Measurements from ENCODE around the gene RIMS3.
A peak's percentile ranks its signal among the peaks of the same experiment; 100 is the strongest.
"Not testable (repeated sequence)": the region's sequence is repeated elsewhere in the genome, so short reads cannot be mapped to it uniquely, and the experiment has no call there.

Gene RIMS3

GRCh38 chr1:40665335-40666171 is at the start of gene RIMS3:
Gene RIMS3, minus strand, starts transcription at chr1:40665682. Its CDS starts 23,757 bp downstream, at chr1:40641925.
- peak; percentile 69 to 76 for DNase-seq (ENCODE audit: low read depth in 1 of 2, low spot score in 1 of 2)

DNA sequence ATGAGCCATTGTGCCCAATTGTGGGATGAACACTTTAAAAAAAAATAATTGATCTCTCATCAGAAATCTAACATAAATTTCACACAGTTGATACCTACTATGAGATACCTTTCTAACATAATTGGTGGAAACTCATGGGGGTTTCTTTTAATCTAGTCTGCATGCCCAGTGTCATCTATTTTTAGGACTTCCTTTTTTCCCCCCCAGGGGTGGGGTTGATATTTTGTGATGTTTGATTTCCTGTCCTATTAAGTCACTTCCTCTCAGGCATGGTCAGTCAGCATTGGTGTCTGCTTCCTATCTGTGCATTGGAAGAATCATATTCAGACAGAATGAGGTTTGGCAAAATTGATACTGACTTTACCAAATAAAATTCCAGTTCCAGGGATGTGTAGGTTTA is 47.5 kb upstream of the RIMS3 start:
- no peak for DNase-seq (ENCODE audit: low read depth in 1 of 2, low spot score in 1 of 2)

DNA sequence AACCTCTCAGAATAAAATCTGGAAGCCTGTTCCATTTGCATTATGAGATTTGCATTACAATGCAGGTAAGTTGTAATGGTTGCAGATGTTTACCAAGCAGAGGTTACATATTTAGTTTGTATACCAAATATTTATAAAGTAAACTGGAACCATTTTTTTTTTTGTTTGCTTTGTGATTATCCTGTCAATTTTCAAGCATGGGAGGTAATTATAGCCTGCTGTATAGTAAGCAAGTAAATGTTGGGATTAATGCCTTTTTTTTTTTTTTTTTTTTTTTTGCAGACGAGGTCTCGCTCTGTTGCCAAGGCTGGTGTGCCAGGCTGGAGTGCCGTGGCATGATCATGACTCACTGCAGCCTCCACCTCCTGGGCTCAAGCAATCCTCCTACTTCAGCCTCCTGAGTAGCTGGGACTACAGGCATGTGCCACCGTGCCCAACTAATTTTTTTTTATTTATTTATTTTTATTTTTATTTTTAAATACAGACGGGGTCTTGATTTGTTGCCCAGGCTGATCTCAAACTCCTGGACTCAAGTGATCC is 47.0 kb upstream of the RIMS3 start:
- no peak for DNase-seq (ENCODE audit: low read depth in 1 of 2, low spot score in 1 of 2)

- no peak for DNase-seq (ENCODE audit: low read depth in 1 of 2, low spot score in 1 of 2)
These were observed 46.3 kb upstream of the RIMS3 start for GRCh38 chr1:40711465-40712404.

- DNase-seq (ENCODE audit: low read depth in 1 of 2, low spot score in 1 of 2), result no peak
These were observed 45.3 kb upstream of the RIMS3 start for GRCh38 chr1:40710581-40711315.

- DNase-seq (ENCODE audit: low read depth in 1 of 2, low spot score in 1 of 2), result no peak
These were observed 44.4 kb upstream of the RIMS3 start for GRCh38 chr1:40709802-40710278.

- DNase-seq (ENCODE audit: low read depth in 1 of 2, low spot score in 1 of 2), result peak; percentile 23 to 52
These were observed 43.8 kb upstream of the RIMS3 start for GRCh38 chr1:40709100-40709801.

DNA sequence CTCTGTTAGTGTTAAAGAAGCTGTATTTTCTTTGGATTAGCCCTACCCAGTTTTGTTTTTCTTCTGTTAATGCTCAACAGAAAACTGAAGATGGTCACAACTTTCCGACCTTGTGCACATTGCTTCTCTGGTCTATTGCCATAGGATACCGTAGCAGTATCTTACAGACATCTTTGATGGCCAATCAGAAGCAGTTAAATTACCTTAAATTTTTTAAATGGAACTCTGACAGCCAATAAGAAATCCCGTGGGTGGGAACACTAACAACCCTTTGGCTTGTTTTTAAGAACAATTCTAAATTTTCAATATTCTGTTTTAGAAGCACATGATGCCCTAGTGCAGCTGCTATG is 43.2 kb upstream of the RIMS3 start:
- no peak for DNase-seq (ENCODE audit: low read depth in 1 of 2, low spot score in 1 of 2)

DNA sequence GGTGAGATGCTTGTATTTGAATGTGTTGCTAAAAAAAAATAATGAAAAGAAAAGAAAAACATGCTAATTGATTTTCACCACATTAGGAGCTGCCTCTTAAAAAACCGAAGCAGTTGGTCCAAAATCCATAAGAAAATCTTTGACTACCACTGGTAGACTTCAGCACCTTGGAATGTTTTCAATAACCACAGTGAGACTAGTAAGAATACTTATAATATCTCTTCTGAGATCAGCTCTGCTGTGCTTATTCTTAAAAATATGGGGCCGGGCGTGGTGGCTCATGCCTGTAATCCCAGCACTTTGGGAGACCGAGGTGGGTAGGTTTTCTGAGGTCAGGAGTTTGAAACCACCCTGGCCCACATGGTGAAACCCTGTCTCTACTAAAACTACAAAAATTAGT is 41.1 kb upstream of the RIMS3 start:
- no peak for DNase-seq (ENCODE audit: low read depth in 1 of 2, low spot score in 1 of 2)

GRCh38 chr1:40704817-40705733 is 39.6 kb upstream of the RIMS3 start:
- no peak for DNase-seq (ENCODE audit: low read depth in 1 of 2, low spot score in 1 of 2)

DNA sequence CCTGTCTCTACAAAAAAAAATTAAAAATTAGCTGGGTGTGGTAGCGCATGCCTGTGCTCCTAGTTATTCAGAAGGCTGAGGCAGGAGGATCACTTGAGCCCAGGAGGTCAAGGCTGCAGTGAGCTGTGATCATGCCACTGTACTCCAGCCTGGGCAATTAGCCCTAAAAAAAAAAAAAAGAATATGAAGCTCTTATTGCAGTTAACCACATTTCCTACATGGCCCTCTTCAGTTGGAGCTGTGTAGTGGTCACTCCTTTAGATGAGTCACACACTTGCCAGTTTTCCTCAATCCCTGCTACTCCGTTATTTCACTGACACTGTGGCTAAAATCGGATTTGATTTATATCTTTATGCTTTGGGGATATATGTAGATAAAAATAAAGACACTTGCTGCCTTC is 37.8 kb upstream of the RIMS3 start:
- no peak for DNase-seq (ENCODE audit: low read depth in 1 of 2, low spot score in 1 of 2)

GRCh38 chr1:40702810-40703209 is 37.3 kb upstream of the RIMS3 start:
- DNase-seq (ENCODE audit: low read depth in 1 of 2, low spot score in 1 of 2), result not testable (repeated sequence)

DNA sequence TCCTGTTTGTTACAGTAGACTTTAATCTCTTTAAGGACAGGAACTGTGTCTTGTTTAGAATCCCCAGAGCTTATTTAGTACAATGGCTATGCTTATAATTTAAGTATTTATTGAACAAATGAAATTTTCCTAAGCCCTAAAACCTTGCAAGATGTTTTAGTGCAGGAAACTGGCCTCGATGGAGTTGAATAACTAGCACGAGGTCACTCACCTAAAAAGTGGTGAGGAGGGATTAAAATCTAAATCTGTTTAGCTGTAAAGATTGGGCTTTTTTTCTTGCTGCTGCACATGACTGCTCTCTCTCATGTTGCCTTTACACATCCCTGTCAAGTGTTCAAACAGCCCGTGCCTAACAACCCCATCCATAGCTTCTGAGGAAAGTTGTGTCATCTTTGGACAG is 36.2 kb upstream of the RIMS3 start:
- no peak for DNase-seq (ENCODE audit: low read depth in 1 of 2, low spot score in 1 of 2)

DNA sequence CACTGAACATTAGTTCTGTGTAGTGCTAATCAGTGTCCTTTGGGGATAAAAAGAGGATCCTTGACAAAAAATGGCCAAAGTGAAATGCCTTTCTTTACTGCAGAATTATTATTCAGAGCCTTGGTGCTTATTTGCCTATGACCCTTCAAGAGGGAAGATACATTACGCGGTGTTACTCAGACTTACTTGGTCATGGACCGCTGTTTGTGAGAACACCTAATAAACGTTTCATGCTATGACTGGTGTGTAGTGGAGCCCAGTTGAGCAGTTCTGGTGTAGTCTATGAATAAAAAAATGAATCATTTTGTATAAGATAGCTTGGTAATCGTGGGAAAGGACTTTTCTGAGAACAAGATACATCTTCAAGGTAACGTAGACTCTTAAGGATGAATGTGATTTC is 34.3 kb upstream of the RIMS3 start:
- DNase-seq (ENCODE audit: low read depth in 1 of 2, low spot score in 1 of 2), result no peak

GRCh38 chr1:40697436-40697835 is 32.0 kb upstream of the RIMS3 start:
- DNase-seq (ENCODE audit: low read depth in 1 of 2, low spot score in 1 of 2), result no peak

DNA sequence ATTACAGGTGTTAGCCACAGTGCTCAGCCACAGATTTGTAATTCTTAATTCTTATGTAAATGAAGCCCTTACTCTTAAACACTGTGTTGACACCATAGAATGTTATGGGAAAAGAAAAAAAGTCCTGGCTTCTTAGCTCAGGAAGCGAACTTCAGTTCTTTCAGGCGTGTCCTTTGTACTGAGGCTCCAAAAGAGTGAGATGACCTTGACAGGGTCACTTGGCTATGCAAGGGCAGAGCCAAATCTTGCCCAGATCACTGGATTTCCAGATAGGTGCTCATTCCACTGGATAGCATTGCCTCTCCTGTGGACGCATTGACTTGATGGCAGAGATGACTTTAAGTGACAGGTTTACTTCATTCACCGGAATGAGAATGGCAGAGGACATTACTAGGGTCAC is 30.8 kb upstream of the RIMS3 start:
- no peak for DNase-seq (ENCODE audit: low read depth in 1 of 2, low spot score in 1 of 2)

DNA sequence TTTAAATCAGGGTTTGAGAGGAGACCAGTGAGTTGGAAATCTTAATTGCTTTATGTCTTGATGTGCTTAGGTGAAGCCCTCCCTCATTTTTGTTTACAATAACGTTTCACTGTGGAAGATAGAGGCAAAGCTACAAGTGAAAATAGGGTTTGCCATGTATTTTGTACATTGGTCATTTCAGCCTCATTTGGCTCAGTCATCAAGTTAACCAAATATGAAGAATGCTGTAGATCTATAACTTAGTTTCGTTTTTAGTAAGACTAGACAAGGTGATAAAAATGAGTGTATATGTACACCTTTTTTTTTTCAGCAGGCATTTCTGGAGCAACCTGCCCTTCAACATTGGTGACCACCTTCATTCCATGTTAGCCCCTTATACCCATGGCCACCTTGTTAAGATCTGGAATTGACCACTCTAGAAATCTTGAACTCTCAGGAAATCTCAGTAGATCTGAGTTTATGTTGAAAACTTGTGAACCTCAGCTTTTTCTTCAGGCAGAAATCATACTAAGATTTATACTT is 28.9 kb upstream of the RIMS3 start:
- no peak for DNase-seq (ENCODE audit: low read depth in 1 of 2, low spot score in 1 of 2)

GRCh38 chr1:40693425-40693824 is 27.9 kb upstream of the RIMS3 start:
- no peak for DNase-seq (ENCODE audit: low read depth in 1 of 2, low spot score in 1 of 2)

DNA sequence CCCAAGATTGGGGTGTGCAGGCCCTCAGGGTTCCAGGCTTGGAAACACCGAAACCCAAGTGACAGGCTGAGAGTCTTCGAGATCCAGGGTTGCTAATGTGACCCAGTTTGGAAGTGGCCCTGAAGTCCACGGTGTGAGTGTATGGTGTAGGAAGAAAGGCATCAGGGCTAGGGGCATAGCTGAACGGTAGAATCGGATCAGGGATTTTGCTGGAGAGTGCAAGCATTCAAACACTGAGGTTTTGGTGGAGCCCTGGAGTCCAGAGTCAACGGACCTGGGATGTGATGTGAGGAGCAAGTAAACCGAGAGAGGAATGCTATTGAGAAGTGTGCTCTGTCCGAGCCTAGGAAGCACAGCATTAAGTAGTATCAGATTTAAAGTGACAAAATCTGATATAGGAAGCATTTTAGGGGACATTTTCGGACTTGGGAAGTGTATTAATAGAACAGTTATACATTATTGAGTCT is 27.0 kb upstream of the RIMS3 start:
- no peak for DNase-seq (ENCODE audit: low read depth in 1 of 2, low spot score in 1 of 2)

Measured in activated T-helper 1 cell treated with anti-CD3 and anti-CD28 coated beads, Interleukin-2, amount 50 U/mL, for 16 hours (primary cell).